Liver (tissue), 9 donors: ENCODE data around the gene TMEM238L. TPM values are rescaled to one million over a fixed set of nuclear protein-coding genes. Genes with fewer than 3 reads are reported as not detected.

Experiments
- DNase-seq: peaks from one replicate; pipeline ENCODE4 v3.0.0-alpha.2; 2017; ENCODE audit warnings: low spot score
- H3K27ac ChIP-seq, 2 donors: one replicate each; pipeline ENCODE4 v1.7.0; 2013; ENCODE audit warnings: inconsistent platforms in 2 of 2, low read length in 2 of 2, control low read depth in 1 of 2, low read depth in 1 of 2, mild to moderate bottlenecking in 1 of 2
- H3K27me3 ChIP-seq, 4 donors: one replicate each; pipeline versions ENCODE4 v1.6.1 to v1.7.0; 2013; ENCODE audit warnings: low read length in 3 of 4, inconsistent platforms in 1 of 4, mild to moderate bottlenecking in 1 of 4, moderate library complexity in 1 of 4; ENCODE audit not compliant: control insufficient read depth in 4 of 4, insufficient read depth in 4 of 4
- H3K36me3 ChIP-seq, 4 donors: one replicate each; pipeline versions ENCODE4 v1.6.1 to v1.7.0; 2013; ENCODE audit warnings: low read length in 3 of 4, mild to moderate bottlenecking in 3 of 4, low read depth in 1 of 4, moderate library complexity in 1 of 4; ENCODE audit not compliant: control insufficient read depth in 4 of 4, insufficient read depth in 3 of 4
- H3K4me1 ChIP-seq, 4 donors: one replicate each; pipeline versions ENCODE4 v1.6.1 to v1.7.0; 2013; ENCODE audit warnings: low read length in 3 of 4, mild to moderate bottlenecking in 3 of 4, moderate library complexity in 1 of 4; ENCODE audit not compliant: control insufficient read depth in 4 of 4, insufficient read depth in 4 of 4
- H3K4me3 ChIP-seq, 3 donors: one replicate each; pipeline versions ENCODE4 v1.6.1 to v1.7.0; 2013; ENCODE audit warnings: low read length in 3 of 3, control low read depth in 1 of 3, low read depth in 1 of 3, mild to moderate bottlenecking in 1 of 3
- H3K9ac ChIP-seq, 2 donors: one replicate each; pipeline ENCODE4 v1.7.0; 2013; ENCODE audit warnings: low read length in 2 of 2, mild to moderate bottlenecking in 2 of 2, moderate library complexity in 2 of 2, control low read depth in 1 of 2, low read depth in 1 of 2
- H3K9me3 ChIP-seq, 4 donors: one replicate each; pipeline versions ENCODE4 v1.6.1 to v1.7.0; 2013; ENCODE audit warnings: low read length in 3 of 4; ENCODE audit not compliant: control insufficient read depth in 4 of 4
- EGR1 ChIP-seq, 2 donors: IDR thresholded peaks; 2 replicates each; pipeline ENCODE4 v1.6.1; 2016 to 2018; ENCODE audit warnings: antibody characterized with exemption in 2 of 2, low read depth in 2 of 2
- FOXA1 ChIP-seq: IDR thresholded peaks from 2 replicates; pipeline ENCODE4 v1.6.1; 2016; ENCODE audit warnings: antibody characterized with exemption
- FOXA2 ChIP-seq: IDR thresholded peaks from 2 replicates; pipeline ENCODE4 v1.6.1; 2016; ENCODE audit warnings: antibody characterized with exemption
- HNF4A ChIP-seq, 2 donors: conservative IDR thresholded peaks; 2 replicates each; pipeline ENCODE4 v1.6.1; 2016; ENCODE audit warnings: antibody characterized with exemption in 2 of 2, mild to moderate bottlenecking in 2 of 2
- HNF4G ChIP-seq: IDR thresholded peaks from 2 replicates; pipeline ENCODE4 v1.6.1; 2016; ENCODE audit warnings: antibody characterized with exemption
- JUND ChIP-seq, 2 donors: IDR thresholded peaks; 2 replicates each; pipeline ENCODE4 v1.6.1; 2016; ENCODE audit warnings: antibody characterized with exemption in 2 of 2
- MAX ChIP-seq: IDR thresholded peaks from 2 replicates; pipeline ENCODE4 v1.6.1; 2016; ENCODE audit warnings: antibody characterized with exemption
- NR2F2 ChIP-seq: IDR thresholded peaks from 2 replicates; pipeline ENCODE4 v1.6.1; 2016; ENCODE audit warnings: antibody characterized with exemption
- RAD21 ChIP-seq, 2 donors: IDR thresholded peaks; 2 replicates each; pipeline ENCODE4 v1.6.1; 2016; ENCODE audit warnings: antibody characterized with exemption in 2 of 2, mild to moderate bottlenecking in 2 of 2
- SP1 ChIP-seq: IDR thresholded peaks from 2 replicates; pipeline ENCODE4 v1.6.1; 2018; ENCODE audit warnings: antibody characterized with exemption, mild to moderate bottlenecking
- YY1 ChIP-seq: IDR thresholded peaks from 2 replicates; pipeline ENCODE4 v1.6.1; 2016; ENCODE audit warnings: antibody characterized with exemption, mild to moderate bottlenecking
- WGBS: extraction: QIAGEN DNeasy Blood & Tissue Kit; methylation state at CpG from one replicate; pipeline ENCODE4 v1.1.7; 2013; 5-methylcytosine and 5-hydroxymethylcytosine counted together
- polyA plus RNA-seq, 2 donors: library from polyadenylated mRNA; stranded (reverse) in 1 of 2; unstranded in 1 of 2; fragments of 200-250 nt in 1 of 2; fragments of >200 nt in 1 of 2; fragmentation: Nextera tagmentation in 1 of 2; extraction: Ambion mirVana in 1 of 2; gene quantifications; one replicate each; pipeline versions ENCODE4 v1.2.1 to v1.2.3, GENCODE V29; 2013 to 2015
- total RNA-seq, 2 donors: library from RNA; depleted of rRNA; stranded (reverse); fragments of >200 nt; gene quantifications; one replicate each; pipeline ENCODE4 v1.2.3, GENCODE V29; 2014
- TF ChIP-seq, protein P1 (sequence below): IDR thresholded peaks from 2 replicates; pipeline ENCODE4 v1.6.1; 2016; ENCODE audit warnings: antibody characterized with exemption
- TF ChIP-seq, protein P2 (sequence below): IDR thresholded peaks from 2 replicates; pipeline ENCODE4 v1.6.1; 2016; ENCODE audit warnings: antibody characterized with exemption, mild to moderate bottlenecking
- TF ChIP-seq, protein P3 (sequence below): fragments of 150-350 bp; IDR thresholded peaks from 2 replicates; pipeline ENCODE4 v1.5.1; 2017; ENCODE audit warnings: improper control_type of control experiment, low read depth, low read length; ENCODE audit not compliant: missing input control
- TF ChIP-seq, protein P4 (sequence below): IDR thresholded peaks from 2 replicates; pipeline ENCODE4 v1.6.1; 2016; ENCODE audit warnings: antibody characterized with exemption
- donor health status: healthy.
- donor health status: healthy.
- donor health status: healthy.
- donor health status: healthy.
- donor health status: healthy.

TMEM238L gene
- total and polyA plus RNA-seq, 4 donors, result 0.85 to 4.2 (median 1.2) TPM; not detected in 1

DNA sequence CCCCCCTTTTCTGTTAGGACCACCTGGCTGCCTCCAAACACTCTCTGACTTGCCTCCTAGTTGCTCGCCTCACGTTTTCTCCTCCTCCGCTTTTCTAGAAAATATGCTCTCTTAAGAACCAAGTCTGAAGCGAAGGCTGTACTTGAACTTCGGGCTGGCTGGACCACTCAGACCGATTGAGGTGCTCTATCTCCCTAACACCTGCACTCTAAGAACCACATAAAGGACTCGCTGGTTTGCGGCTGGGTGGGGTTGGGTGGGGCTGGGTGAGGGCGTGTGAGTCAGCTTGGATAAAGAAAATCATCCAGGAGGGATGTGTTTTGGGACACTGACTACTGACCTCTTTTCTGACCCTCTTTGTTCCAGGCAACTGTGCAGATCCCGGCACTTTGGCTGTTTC is 51.2 kb downstream of the TMEM238L start:
- Histone ChIP-seq H3K4me3 (no peak overlapping the region), H3K27me3 (no peaks in the 10 kb centered on the region), H3K4me1 (peaks cover 12 to 43% (median 27%) of the 10 kb centered on the region in 4 donors), H3K9me3 (no peaks in the 10 kb centered on the region), H3K27ac (no peak overlapping the region), H3K9ac (no peak overlapping the region), H3K36me3 (peaks cover 0 to 3% (median 0%) of the 10 kb centered on the region in 4 donors)
- no peak for DNase-seq
- 89% methylated on average over 10 of the region's 10 CpGs for WGBS
- TF ChIP-seq, protein P1, sequence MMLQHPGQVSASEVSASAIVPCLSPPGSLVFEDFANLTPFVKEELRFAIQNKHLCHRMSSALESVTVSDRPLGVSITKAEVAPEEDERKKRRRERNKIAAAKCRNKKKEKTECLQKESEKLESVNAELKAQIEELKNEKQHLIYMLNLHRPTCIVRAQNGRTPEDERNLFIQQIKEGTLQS, result no peak
- TF ChIP-seq YY1 (no peak), FOXA1 (no peak)
- TF ChIP-seq, protein P2, sequence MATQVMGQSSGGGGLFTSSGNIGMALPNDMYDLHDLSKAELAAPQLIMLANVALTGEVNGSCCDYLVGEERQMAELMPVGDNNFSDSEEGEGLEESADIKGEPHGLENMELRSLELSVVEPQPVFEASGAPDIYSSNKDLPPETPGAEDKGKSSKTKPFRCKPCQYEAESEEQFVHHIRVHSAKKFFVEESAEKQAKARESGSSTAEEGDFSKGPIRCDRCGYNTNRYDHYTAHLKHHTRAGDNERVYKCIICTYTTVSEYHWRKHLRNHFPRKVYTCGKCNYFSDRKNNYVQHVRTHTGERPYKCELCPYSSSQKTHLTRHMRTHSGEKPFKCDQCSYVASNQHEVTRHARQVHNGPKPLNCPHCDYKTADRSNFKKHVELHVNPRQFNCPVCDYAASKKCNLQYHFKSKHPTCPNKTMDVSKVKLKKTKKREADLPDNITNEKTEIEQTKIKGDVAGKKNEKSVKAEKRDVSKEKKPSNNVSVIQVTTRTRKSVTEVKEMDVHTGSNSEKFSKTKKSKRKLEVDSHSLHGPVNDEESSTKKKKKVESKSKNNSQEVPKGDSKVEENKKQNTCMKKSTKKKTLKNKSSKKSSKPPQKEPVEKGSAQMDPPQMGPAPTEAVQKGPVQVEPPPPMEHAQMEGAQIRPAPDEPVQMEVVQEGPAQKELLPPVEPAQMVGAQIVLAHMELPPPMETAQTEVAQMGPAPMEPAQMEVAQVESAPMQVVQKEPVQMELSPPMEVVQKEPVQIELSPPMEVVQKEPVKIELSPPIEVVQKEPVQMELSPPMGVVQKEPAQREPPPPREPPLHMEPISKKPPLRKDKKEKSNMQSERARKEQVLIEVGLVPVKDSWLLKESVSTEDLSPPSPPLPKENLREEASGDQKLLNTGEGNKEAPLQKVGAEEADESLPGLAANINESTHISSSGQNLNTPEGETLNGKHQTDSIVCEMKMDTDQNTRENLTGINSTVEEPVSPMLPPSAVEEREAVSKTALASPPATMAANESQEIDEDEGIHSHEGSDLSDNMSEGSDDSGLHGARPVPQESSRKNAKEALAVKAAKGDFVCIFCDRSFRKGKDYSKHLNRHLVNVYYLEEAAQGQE, result no peak

DNA sequence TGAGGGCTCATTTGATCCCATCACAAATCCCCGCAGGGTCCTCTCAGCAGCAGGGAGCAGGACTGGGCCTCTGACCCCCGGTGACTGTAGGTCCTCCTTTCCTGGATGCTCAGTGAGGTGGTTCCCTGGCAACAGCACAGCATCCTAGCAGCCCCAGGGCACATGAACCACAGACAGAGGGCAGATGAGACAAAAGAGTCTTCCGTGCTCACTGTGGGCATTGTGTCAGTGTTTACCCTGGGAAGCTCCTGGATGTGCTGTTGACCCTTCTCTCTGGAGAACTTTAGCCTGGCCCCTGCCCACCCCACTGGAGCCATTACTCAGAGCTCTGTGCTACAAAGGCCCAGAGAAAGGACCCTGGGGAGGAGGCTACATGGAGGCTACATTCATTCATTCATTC is 52.3 kb downstream of the TMEM238L start:
- Histone ChIP-seq H3K9ac (no peak overlapping the region), H3K36me3 (peaks cover 0 to 3% (median 0%) of the 10 kb centered on the region in 4 donors), H3K27me3 (no peaks in the 10 kb centered on the region), H3K4me3 (no peak overlapping the region), H3K27ac (no peak overlapping the region), H3K9me3 (no peaks in the 10 kb centered on the region), H3K4me1 (peaks cover 7 to 33% (median 17%) of the 10 kb centered on the region in 4 donors)
- 73% methylated on average over 3 of the region's 3 CpGs for WGBS
- no peak for DNase-seq
- TF ChIP-seq, protein P3, sequence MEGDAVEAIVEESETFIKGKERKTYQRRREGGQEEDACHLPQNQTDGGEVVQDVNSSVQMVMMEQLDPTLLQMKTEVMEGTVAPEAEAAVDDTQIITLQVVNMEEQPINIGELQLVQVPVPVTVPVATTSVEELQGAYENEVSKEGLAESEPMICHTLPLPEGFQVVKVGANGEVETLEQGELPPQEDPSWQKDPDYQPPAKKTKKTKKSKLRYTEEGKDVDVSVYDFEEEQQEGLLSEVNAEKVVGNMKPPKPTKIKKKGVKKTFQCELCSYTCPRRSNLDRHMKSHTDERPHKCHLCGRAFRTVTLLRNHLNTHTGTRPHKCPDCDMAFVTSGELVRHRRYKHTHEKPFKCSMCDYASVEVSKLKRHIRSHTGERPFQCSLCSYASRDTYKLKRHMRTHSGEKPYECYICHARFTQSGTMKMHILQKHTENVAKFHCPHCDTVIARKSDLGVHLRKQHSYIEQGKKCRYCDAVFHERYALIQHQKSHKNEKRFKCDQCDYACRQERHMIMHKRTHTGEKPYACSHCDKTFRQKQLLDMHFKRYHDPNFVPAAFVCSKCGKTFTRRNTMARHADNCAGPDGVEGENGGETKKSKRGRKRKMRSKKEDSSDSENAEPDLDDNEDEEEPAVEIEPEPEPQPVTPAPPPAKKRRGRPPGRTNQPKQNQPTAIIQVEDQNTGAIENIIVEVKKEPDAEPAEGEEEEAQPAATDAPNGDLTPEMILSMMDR, result no peak
- no peak for TF ChIP-seq JUND (IDR thresholded peaks at IDR 0.05)
- no peak for TF ChIP-seq FOXA1
- TF ChIP-seq HNF4A (conservative IDR thresholded peaks at IDR 0.05), result no peak
- no peak for TF ChIP-seq YY1
- TF ChIP-seq, protein P1, result no peak
- TF ChIP-seq EGR1 (IDR thresholded peaks at IDR 0.05; ENCODE audit: low read depth in 2 of 2), result no peak
- no peak for TF ChIP-seq RAD21 (IDR thresholded peaks at IDR 0.05)
- TF ChIP-seq FOXA2, result no peak
- TF ChIP-seq, protein P4, sequence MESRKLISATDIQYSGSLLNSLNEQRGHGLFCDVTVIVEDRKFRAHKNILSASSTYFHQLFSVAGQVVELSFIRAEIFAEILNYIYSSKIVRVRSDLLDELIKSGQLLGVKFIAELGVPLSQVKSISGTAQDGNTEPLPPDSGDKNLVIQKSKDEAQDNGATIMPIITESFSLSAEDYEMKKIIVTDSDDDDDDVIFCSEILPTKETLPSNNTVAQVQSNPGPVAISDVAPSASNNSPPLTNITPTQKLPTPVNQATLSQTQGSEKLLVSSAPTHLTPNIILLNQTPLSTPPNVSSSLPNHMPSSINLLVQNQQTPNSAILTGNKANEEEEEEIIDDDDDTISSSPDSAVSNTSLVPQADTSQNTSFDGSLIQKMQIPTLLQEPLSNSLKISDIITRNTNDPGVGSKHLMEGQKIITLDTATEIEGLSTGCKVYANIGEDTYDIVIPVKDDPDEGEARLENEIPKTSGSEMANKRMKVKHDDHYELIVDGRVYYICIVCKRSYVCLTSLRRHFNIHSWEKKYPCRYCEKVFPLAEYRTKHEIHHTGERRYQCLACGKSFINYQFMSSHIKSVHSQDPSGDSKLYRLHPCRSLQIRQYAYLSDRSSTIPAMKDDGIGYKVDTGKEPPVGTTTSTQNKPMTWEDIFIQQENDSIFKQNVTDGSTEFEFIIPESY, result no peak
- TF ChIP-seq NR2F2, result no peak
- TF ChIP-seq MAX, result no peak
- TF ChIP-seq, protein P2, result no peak
- TF ChIP-seq SP1, result no peak
- TF ChIP-seq HNF4G, result no peak
